NK-92 treated with Interleukin-12 subunit alpha and Interleukin-12 subunit beta, amount 100 ng/mL, for 24 hours (cell line): Measurements from ENCODE around the gene IMPG1.
"Not testable (repeated sequence)": the region's sequence is repeated elsewhere in the genome, so short reads cannot be mapped to it uniquely, and the experiment has no call there.

Source experiments
- DNase-seq: peaks from one replicate; lab custom pipeline; 2025; lab: John Stamatoyannopoulos, UW

The IMPG1 gene

DNA sequence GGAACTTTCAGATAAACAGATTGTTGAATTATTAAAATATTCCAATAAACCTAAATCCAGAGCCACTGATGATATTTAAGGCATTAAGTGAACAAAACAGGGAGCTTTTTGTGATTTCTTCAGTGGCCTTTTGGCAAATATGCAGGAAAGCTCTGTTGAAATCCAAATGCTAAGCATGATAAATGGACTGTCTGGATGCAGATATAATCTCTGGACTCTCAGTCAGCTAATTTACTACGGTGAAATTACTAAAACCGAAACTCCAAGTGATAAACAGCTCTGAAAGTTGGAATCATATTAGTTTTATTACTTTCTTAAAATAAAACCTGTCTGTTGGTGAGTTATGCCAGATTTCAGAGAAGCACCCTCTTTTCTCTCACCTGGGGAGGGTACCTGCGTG, 120.3 kb downstream of the IMPG1 start:
- no peak for DNase-seq

DNA sequence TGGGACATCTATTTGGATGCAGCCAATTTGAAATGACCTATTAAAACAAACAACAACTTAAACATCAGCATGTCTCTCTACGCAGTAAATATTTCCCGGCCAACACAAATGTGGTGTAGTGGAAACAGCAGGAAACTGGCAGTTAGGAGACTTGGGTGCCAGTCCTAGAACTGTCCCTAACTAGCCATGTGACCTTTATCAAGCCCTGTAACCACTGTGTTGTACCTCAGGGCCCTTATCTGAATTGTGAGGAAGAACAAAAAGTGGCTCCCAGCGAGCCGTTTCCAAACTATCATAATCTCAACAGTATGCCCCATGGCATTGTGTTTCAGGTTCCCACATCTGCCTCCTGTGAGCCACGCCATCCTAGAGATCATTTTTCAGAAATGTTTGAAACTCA, 124.5 kb downstream of the IMPG1 start:
- no peak for DNase-seq

DNA sequence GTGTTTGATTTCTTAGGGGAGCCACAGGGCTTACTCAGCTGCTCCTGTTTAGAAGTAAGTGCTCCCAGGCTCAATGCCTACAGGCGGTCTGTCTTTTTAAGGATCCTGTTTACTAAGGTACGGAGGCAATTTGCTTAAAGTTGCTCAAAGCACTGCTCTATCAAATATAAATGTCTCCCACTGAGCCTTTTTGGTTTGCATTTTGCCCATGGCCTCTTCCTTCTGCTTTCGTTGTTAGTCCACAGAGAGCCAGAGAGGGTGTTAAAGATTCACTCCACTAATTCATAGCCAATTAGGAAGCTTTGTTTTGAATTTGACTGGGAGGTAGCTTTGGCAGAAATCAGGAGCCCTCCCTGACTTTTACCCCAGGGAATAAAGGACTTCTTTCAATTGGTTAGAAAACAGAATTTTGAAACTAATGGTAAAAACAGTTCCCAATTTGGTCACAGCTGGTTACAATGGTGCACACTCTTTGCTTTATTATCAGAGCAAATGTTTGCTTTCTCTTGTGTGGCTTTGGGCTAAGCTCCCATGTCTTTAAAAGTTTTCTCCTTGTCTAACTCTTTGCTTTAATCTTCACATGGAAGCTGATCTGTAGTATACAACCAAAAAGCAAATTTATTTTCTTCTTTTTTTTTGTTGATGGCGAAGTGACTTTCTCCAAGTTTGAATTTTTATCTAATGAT, 126.2 kb downstream of the IMPG1 start:
- no peak for DNase-seq

DNA sequence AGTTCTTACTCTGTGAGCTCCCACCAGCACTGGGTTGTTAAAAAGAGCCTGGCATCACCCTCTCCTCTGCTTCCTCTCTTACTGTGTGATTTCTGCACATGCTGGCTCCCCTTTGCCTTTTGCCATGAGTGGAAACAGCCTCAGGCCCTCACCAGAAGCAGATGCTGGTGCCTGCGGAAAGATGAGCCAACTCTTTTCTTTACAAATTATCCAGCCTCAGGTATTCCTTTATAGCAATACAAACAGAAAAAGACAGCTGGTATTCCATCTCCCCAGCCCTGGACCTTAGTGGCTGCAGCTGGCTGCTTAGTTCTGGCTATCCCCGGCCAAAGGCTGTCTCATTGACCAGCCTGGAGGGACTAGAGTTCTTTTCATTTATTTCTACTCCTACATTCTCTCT, 129.1 kb downstream of the IMPG1 start:
- no peak for DNase-seq

DNA sequence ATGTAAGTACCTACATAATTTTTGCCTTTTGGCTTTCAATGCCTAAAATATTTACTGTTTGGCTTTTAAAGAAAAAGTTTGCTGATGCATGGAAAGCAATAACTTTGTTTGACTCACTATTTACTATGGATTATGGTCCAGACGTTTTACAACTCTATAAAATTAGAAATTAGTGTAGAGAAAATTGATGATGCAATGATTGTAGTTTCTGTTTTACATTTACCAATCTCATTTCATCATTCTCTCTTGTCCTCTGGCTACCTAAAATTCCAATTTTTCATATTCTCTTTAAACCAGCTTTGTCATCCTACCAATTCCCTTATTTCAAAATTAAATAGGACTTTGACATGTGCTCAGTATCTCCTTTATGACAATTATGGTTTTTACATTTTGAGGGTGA, 131.0 kb downstream of the IMPG1 start:
- DNase-seq, result no peak

GRCh38 chr6:75940564-75940963, 131.9 kb downstream of the IMPG1 start:
- no peak for DNase-seq

- DNase-seq, result no peak
These were observed 134.6 kb downstream of the IMPG1 start for GRCh38 chr6:75937846-75938245.

GRCh38 chr6:75936682-75937081, 135.8 kb downstream of the IMPG1 start:
- DNase-seq, result no peak

- DNase-seq, result no peak
These were observed 137.0 kb downstream of the IMPG1 start for GRCh38 chr6:75935473-75935793.

GRCh38 chr6:75934643-75935472, 137.6 kb downstream of the IMPG1 start:
- DNase-seq, result no peak

DNA sequence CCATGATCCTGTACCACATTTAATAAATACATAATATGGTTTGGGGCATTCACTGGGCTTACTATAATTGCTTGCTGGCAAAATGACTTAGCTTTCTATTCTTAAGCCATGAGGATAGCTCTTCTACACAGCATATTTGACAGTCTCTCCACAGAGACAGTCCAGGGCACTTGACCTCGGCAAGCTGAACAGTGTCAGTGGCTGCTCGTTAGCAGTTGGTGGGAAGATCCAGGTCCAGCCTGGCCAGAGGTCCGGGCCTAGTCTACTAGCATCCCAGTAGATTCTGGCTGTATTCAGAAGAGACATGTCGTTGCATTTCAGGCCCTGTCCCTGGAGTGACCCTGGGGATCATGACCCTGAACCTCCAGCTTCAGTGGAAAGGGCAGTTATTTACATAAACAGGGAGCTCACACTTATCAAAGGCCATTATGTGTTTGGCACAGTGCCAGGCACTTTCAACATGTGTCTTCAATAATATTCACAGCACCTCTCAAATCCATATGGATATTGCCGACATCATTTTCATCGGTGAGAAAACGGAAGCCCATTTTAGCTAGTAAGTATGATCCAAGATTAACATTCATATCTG, 139.0 kb downstream of the IMPG1 start:
- DNase-seq, result no peak

DNA sequence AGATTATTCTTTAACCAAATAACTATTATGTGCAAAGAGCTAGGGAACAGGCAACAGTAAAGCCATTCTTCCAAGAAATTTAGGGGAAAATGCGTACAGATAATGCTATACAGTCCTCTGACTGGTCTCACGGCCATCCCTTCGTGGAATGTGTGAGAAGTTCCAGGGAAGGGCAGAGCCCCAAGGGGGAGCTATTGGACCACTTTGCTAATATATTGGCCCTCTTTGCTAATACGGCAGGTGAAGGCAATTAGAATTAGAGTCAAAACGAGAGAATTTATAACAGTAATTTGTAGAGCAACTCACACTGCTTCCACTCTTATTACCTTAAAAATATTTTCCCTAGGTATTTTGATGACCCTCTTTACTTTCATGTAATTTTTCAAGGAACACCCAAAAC, 140.4 kb downstream of the IMPG1 start:
- DNase-seq, result no peak

GRCh38 chr6:75931011-75931680, 141.3 kb downstream of the IMPG1 start:
- no peak for DNase-seq

DNA sequence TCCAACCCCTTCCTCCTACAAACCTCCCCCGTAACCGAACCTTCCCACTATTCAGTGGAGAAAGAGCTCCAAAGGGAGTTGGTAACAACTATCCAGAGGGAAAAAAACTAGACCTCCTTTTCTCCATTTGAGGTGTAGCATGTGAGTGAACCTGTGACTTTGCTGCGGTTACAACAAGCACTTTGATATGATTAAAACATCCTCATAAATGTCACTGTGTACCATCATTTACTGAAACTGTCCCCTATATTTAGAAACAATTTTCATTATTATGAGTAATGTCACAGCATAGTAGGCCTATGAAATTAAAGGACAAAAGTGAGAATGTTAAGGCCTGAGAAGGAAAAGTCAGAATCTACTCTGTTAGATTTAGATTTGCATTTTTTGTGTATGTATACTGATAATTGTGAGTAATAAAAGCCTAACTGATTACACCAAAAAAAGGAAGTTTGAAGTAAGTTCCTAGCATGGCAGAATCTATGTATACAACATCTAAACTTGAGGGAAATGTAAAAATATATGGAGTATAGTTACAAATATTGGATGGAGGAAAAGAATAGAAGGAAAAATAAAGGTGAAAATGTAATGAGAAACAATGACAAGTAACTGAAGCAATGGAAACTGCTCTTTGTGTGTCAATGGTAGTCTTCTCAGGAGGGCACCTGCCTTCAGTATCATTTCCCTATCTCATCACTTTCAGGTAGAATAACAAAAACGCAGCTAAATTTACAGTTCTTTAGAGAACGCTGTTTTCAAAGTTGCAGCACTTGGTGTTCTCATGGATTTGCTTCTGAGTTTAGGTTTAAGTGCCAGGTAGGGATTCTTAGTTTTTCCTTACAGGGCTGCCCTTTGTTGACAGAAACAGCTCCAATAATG, 145.9 kb downstream of the IMPG1 start:
- DNase-seq, result no peak

DNA sequence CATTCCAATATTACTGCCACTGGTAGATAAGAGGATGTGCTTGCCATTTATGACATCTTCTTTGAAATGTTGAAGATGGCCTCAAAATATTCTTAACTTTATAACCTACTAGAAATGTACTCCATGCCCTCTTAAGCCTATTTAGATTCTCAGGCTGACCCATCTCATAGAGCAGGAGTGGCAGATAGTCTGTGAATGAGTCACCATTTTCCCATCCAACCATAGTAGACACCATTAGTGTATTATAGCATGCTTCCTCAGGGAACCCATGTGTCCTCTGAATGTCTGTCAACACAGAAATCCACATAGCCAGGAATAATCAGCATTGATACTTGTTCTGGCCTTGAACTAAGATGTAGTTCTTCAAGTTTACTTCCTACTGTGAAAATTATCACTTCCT, 150.2 kb downstream of the IMPG1 start:
- DNase-seq, result no peak

- DNase-seq, result no peak
These were observed 159.4 kb downstream of the IMPG1 start for GRCh38 chr6:75913040-75913439.

DNA sequence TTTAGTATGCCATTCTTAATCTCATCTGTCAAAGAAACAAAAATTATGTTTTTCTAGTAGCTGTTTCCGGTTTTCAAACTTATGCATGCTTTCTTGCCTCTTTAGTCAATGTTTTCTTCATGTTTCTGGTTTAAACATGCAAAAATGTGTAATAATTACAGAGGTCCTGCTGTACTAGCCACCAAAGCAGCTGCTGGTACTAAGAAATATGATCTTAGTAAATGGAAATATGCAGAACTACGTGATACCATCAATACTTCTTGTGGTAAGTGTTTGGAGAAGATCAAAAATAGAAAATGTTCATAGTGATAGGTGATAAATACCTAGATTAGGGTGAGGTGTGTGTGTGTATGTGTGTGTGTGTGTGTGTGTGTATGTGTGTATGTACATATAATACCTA, 165.0 kb downstream of the IMPG1 start:
- DNase-seq, result no peak

DNA sequence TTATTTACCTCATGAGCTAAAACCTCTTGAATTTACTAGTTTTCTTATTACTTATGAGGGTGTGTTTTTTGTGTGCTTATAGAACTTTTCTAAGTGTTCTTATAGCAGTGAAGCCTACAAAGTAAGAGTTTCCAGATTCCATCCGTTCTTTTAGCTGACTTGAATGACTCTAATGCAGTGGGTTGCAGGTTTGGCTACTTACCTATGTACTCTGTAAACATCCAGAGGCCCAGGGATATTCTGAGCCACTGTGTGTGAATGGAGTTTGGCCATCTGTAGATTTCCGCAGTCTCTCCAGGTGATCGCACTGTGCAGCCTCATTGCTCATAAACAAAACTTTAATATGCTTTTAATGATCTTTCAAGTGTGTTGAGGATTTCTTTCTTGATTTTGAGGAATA, 165.6 kb downstream of the IMPG1 start:
- no peak for DNase-seq

GRCh38 chr6:75905129-75905528, 167.3 kb downstream of the IMPG1 start:
- DNase-seq, result not testable (repeated sequence)

DNA sequence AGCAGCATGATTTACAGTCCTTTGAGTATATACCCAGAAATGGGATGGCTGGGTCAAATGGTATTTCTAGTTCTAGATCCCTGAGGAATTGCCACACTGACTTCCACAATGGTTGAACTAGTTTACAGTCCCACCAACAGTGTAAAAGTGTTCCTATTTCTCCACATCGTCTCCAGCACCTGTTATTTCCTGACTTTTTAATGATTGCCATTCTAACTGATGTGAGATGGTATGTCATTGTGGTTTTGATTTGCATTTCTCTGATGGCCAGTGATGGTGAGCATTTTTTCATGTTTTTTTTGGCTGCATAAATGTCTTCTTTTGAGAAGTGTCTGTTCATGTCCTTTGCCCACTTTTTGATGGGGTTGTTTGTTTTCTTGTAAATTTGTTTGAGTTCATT, 172.2 kb downstream of the IMPG1 start:
- DNase-seq, result not testable (repeated sequence)

GRCh38 chr6:75896526-75896925, 175.9 kb downstream of the IMPG1 start:
- DNase-seq, result no peak

- no peak for DNase-seq
These were observed 178.7 kb downstream of the IMPG1 start for GRCh38 chr6:75893776-75894152.
